Endothelial cell (in vitro differentiated cells): Measurements from ENCODE around the gene C19orf38. TPM values are rescaled to one million over a fixed set of nuclear protein-coding genes. Genes with fewer than 3 reads are reported as not detected.

Source experiments
- DNase-seq: peaks from one replicate; pipeline ENCODE4 v3.0.0; 2021; ENCODE audit warnings: low spot score
- H3K27ac Mint-ChIP-seq: one replicate; pipeline ENCODE4 v1.8.0; 2021; ENCODE audit warnings: mixed read lengths, inconsistent platforms; ENCODE audit not compliant: unreplicated experiment
- H3K27me3 Mint-ChIP-seq: one replicate; pipeline ENCODE4 v1.8.0; 2021; ENCODE audit warnings: mild to moderate bottlenecking, moderate library complexity, mixed read lengths, inconsistent platforms; ENCODE audit not compliant: unreplicated experiment
- H3K36me3 Mint-ChIP-seq: one replicate; pipeline ENCODE4 v1.8.0; 2021; ENCODE audit warnings: mild to moderate bottlenecking, low read depth, mixed read lengths, inconsistent platforms; ENCODE audit not compliant: unreplicated experiment
- H3K4me1 Mint-ChIP-seq: one replicate; pipeline ENCODE4 v1.8.0; 2021; ENCODE audit warnings: mild to moderate bottlenecking, mixed read lengths, inconsistent platforms; ENCODE audit not compliant: unreplicated experiment
- H3K4me3 Mint-ChIP-seq: one replicate; pipeline ENCODE4 v1.8.0; 2021; ENCODE audit warnings: mild to moderate bottlenecking, mixed read lengths, inconsistent platforms; ENCODE audit not compliant: unreplicated experiment
- H3K9me3 Mint-ChIP-seq: one replicate; pipeline ENCODE4 v1.8.0; 2021; ENCODE audit warnings: mixed read lengths, inconsistent platforms; ENCODE audit not compliant: unreplicated experiment
- CTCF ChIP-seq: fragments of 200-600 bp; sonication (generic); IDR thresholded peaks from one replicate; pipeline ENCODE4 v1.5.0; 2021; ENCODE audit warnings: antibody characterized with exemption; ENCODE audit not compliant: unreplicated experiment
- total RNA-seq: library from RNA; stranded (reverse); fragmentation: NEBNext Ultra II Directional; extraction: Animal tissue kit (Norgen Biotek cat#: 25700); gene quantifications from one replicate; pipeline ENCODE4 v1.2.1, GENCODE V29; 2021; ENCODE audit not compliant: unreplicated experiment

C19orf38 gene
- total RNA-seq, 1 donor from 2014 or later: not detected

- no peak for DNase-seq
- no peaks in the 10 kb centered on the region for H3K9me3 Mint-ChIP-seq
Observed at GRCh38 chr19:10812196-10812595, 36.0 kb upstream of the C19orf38 start.

GRCh38 chr19:10812902-10813404 is 35.3 kb upstream of the C19orf38 start:
- H3K4me3 Mint-ChIP-seq: peak overlapping the region; percentile 75
- H3K36me3 Mint-ChIP-seq: peaks cover 29% of the 10 kb centered on the region
- TF ChIP-seq CTCF: no peak
- peaks cover 7% of the 10 kb centered on the region for H3K27me3 Mint-ChIP-seq
- no peaks in the 10 kb centered on the region for H3K9me3 Mint-ChIP-seq
- H3K27ac Mint-ChIP-seq: no peak overlapping the region
- H3K4me1 Mint-ChIP-seq: peaks cover 7% of the 10 kb centered on the region
- no peak for DNase-seq

More at GRCh38 chr19:10812196-10812595, 36.0 kb upstream of the C19orf38 start:
- peaks cover 29% of the 10 kb centered on the region for H3K36me3 Mint-ChIP-seq
- H3K27me3 Mint-ChIP-seq: peaks cover 7% of the 10 kb centered on the region
- no peak for TF ChIP-seq CTCF
- H3K4me3 Mint-ChIP-seq: no peak overlapping the region
- peaks cover 7% of the 10 kb centered on the region for H3K4me1 Mint-ChIP-seq
- H3K27ac Mint-ChIP-seq: no peak overlapping the region

- TF ChIP-seq CTCF: no peak
- Mint-ChIP-seq H3K4me1 (peaks cover under 1% of the 10 kb centered on the region), H3K27me3 (peaks cover 8% of the 10 kb centered on the region), H3K27ac (no peak overlapping the region), H3K9me3 (no peaks in the 10 kb centered on the region), H3K4me3 (peak overlapping the region; percentile 35), H3K36me3 (peaks cover 23% of the 10 kb centered on the region)
- no peak for DNase-seq
Observed at GRCh38 chr19:10815007-10815536, 33.1 kb upstream of the C19orf38 start.

- H3K36me3 Mint-ChIP-seq: peaks cover 31% of the 10 kb centered on the region
- H3K27me3 Mint-ChIP-seq: peaks cover 9% of the 10 kb centered on the region
- no peak overlapping the region for H3K4me3 Mint-ChIP-seq
- no peak for TF ChIP-seq CTCF
- H3K9me3 Mint-ChIP-seq: no peaks in the 10 kb centered on the region
- H3K4me1 Mint-ChIP-seq: peaks cover 5% of the 10 kb centered on the region
- H3K27ac Mint-ChIP-seq: no peak overlapping the region
- no peak for DNase-seq
Observed at GRCh38 chr19:10815969-10816644, 32.1 kb upstream of the C19orf38 start.

GRCh38 chr19:10816691-10817090 is 31.5 kb upstream of the C19orf38 start:
- Mint-ChIP-seq H3K4me1 (peaks cover 5% of the 10 kb centered on the region), H3K27ac (no peak overlapping the region), H3K4me3 (no peak overlapping the region), H3K27me3 (peaks cover 9% of the 10 kb centered on the region), H3K9me3 (no peaks in the 10 kb centered on the region), H3K36me3 (peaks cover 33% of the 10 kb centered on the region)
- DNase-seq: no peak
- TF ChIP-seq CTCF: no peak
